Measurements from ENCODE around the gene ZNF189.

GRCh38 chr9:101360647-101361046, 38.0 kb upstream of the ZNF189 start:
- TF ChIP-seq, protein P1, sequence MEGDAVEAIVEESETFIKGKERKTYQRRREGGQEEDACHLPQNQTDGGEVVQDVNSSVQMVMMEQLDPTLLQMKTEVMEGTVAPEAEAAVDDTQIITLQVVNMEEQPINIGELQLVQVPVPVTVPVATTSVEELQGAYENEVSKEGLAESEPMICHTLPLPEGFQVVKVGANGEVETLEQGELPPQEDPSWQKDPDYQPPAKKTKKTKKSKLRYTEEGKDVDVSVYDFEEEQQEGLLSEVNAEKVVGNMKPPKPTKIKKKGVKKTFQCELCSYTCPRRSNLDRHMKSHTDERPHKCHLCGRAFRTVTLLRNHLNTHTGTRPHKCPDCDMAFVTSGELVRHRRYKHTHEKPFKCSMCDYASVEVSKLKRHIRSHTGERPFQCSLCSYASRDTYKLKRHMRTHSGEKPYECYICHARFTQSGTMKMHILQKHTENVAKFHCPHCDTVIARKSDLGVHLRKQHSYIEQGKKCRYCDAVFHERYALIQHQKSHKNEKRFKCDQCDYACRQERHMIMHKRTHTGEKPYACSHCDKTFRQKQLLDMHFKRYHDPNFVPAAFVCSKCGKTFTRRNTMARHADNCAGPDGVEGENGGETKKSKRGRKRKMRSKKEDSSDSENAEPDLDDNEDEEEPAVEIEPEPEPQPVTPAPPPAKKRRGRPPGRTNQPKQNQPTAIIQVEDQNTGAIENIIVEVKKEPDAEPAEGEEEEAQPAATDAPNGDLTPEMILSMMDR (IDR thresholded peaks at IDR 0.05; ENCODE audit: insufficient read depth, low read length) = no peak
- TF ChIP-seq, protein P2, sequence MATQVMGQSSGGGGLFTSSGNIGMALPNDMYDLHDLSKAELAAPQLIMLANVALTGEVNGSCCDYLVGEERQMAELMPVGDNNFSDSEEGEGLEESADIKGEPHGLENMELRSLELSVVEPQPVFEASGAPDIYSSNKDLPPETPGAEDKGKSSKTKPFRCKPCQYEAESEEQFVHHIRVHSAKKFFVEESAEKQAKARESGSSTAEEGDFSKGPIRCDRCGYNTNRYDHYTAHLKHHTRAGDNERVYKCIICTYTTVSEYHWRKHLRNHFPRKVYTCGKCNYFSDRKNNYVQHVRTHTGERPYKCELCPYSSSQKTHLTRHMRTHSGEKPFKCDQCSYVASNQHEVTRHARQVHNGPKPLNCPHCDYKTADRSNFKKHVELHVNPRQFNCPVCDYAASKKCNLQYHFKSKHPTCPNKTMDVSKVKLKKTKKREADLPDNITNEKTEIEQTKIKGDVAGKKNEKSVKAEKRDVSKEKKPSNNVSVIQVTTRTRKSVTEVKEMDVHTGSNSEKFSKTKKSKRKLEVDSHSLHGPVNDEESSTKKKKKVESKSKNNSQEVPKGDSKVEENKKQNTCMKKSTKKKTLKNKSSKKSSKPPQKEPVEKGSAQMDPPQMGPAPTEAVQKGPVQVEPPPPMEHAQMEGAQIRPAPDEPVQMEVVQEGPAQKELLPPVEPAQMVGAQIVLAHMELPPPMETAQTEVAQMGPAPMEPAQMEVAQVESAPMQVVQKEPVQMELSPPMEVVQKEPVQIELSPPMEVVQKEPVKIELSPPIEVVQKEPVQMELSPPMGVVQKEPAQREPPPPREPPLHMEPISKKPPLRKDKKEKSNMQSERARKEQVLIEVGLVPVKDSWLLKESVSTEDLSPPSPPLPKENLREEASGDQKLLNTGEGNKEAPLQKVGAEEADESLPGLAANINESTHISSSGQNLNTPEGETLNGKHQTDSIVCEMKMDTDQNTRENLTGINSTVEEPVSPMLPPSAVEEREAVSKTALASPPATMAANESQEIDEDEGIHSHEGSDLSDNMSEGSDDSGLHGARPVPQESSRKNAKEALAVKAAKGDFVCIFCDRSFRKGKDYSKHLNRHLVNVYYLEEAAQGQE (IDR thresholded peaks at IDR 0.05; ENCODE audit: insufficient replicate concordance, low read depth) = no peak
- TF ChIP-seq POLR2AphosphoS5 (IDR thresholded peaks at IDR 0.05; ENCODE audit: low read depth) (no peak), SPI1 (IDR thresholded peaks at IDR 0.05; ENCODE audit: borderline replicate concordance, low read depth) (no peak), GABPA (IDR thresholded peaks at IDR 0.05; ENCODE audit: low read depth) (no peak)
